Stimulated activated CD8-positive, alpha-beta memory T cell treated with anti-CD3 and anti-CD28 coated beads, Interleukin-15, amount 100 ng/mL, for 1 hour (primary cell): Measurements from ENCODE around the gene ZNF317.
A peak's percentile ranks its signal among the peaks of the same experiment; 100 is the strongest.
"Not testable (repeated sequence)": the region's sequence is repeated elsewhere in the genome, so short reads cannot be mapped to it uniquely, and the experiment has no call there.

ENCODE experiments used
- DNase-seq: peaks from one replicate; pipeline ENCODE4 v3.0.0-alpha.2; 2020; ENCODE audit warnings: low read depth

Gene ZNF317

DNA sequence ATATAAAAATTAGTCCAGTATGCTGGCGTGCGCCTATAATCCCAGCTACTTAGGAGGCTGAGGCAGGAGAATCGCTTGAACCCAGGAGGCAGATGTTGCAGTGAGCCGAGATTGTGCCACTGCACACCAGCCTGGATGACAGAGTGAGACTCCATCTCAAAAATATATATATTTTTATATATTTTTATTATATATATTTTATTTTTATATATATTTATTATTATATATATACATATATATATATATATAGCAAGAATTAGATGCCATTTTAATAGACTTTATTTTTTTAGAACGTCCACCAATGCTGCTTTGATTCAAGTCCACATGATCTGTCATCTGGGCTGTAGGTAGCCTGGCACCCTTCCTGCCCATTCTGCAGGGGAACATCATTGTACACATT is 35.1 kb downstream of the ZNF317 start:
- DNase-seq = no peak

GRCh38 chr19:9178901-9179300 is 38.7 kb downstream of the ZNF317 start, which contains the start of gene OR7D2:
Gene OR7D2, plus strand, starts transcription at chr19:9178979. Its CDS starts 6,803 bp downstream, at chr19:9185782.
- no peak for DNase-seq

- DNase-seq = no peak
Observed at GRCh38 chr19:9183000-9183399, 42.8 kb downstream of the ZNF317 start.

DNA sequence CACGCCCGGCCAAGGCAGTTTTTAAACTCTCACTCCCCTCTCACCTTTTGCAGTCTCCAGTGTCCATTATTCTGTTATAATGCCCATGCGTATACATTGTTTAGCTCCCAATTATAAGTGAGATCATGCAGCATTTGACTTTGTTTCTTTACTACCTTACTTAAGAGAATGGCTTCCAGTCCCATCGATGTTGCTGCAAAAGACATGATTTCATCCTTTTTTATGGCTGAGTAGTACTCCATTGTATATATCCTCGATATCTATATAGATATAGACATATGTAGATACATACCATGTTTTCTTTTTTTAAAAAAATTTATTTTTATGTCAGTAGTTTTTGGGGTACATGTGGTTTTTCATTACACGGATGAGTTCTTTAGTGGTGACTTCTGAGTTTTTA is 47.0 kb downstream of the ZNF317 start:
- DNase-seq = no peak

GRCh38 chr19:9189535-9189934 is 49.3 kb downstream of the ZNF317 start:
- no peak for DNase-seq

DNA sequence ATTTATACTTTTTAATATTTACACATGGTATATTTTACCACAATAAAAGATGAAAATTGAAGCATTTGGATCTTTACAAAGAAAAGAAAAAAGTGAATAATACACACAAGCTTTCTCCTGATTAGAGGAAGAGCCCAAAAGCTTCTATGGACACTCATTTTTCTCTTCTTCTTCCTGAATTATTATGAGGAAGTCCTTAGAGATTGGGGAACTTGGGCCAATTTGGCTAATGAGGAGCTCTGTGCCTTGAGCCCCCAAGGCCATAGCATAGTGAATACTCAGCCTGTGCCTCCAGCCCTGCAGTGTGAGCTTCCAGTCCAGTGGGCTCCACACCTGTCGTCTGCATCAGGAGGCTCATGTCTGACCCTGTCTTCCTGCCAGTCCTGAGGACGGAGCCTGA is 57.8 kb downstream of the ZNF317 start:
- DNase-seq = not testable (repeated sequence)

DNA sequence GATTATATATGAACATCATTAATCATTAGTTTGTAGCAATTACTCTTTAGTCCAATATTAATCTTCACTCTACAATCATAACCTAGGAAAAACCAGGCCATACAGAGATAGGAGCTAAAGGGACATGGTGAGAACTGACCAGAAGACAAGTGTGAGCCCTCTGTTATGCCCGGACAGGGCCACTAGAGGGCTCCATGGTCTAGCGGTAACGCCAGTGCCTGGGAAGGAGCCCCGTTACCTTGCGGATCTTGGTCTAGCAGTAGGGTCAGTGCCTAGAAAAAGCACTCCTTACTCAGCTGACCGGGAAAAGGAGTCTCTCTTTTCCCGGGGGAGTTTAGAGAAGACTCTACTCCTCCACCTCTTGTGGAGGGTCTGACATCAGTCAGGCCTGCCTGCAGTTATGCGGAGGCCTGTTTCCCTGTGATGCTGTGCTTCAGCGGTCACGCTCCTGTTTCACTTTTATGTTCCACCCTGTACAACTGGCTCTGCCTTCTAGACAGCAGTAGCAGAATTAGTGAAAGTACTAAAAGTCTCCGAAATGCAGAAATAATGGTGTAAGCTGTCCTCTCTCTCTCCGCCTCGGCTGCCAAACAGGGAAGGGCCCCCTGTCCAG is 65.4 kb downstream of the ZNF317 start:
- peak; percentile 42 for DNase-seq
